NB4 (cell line): ENCODE measurements around the gene AKR1A1.
"Not testable (repeated sequence)": the region's sequence is repeated elsewhere in the genome, so short reads cannot be mapped to it uniquely, and the experiment has no call there.

Source experiments
- DNase-seq: peaks from one replicate; pipeline ENCODE4 v3.0.0; 2010; ENCODE audit warnings: low read depth
- H3K4me3 ChIP-seq: one replicate; pipeline ENCODE4 v1.5.1; 2011; ENCODE audit warnings: mild to moderate bottlenecking, low read depth, low read length, moderate library complexity
- CTCF ChIP-seq: IDR thresholded peaks from one replicate; pipeline ENCODE4 v1.5.1; 2012; ENCODE audit warnings: low read depth, low read length
- MAX ChIP-seq: IDR thresholded peaks from 2 replicates; pipeline ENCODE4 v1.6.1; 2011; ENCODE audit warnings: low read depth, low read length
- MYC ChIP-seq: IDR thresholded peaks from 2 replicates; pipeline ENCODE4 v1.6.1; 2011; ENCODE audit warnings: low read depth, low read length
- POLR2A ChIP-seq: IDR thresholded peaks from 2 replicates; pipeline ENCODE4 v1.6.1; 2011; ENCODE audit warnings: mild to moderate bottlenecking; ENCODE audit not compliant: insufficient read length; ENCODE audit errors: extremely low read depth

Gene AKR1A1

GRCh38 chr1:45516465-45516864 is 34.2 kb upstream of the AKR1A1 start:
- no peak for TF ChIP-seq MYC
- TF ChIP-seq MAX = no peak
- no peak for TF ChIP-seq CTCF
- no peak for TF ChIP-seq POLR2A
- no peak for DNase-seq
- no peak overlapping the region for H3K4me3 ChIP-seq

- not testable (repeated sequence) for DNase-seq, H3K4me3 ChIP-seq
Measured at GRCh38 chr1:45518366-45518765, 32.3 kb upstream of the AKR1A1 start.

GRCh38 chr1:45518910-45519309 is 31.7 kb upstream of the AKR1A1 start:
- no peak for DNase-seq
- TF ChIP-seq CTCF (no peak), MAX (no peak), MYC (no peak), POLR2A (no peak)
- no peak overlapping the region for H3K4me3 ChIP-seq

- H3K4me3 ChIP-seq = peak overlapping the region; percentile 98
- DNase-seq = not testable (repeated sequence)
Measured at GRCh38 chr1:45519774-45520173, 30.9 kb upstream of the AKR1A1 start.

- TF ChIP-seq POLR2A (peak; percentile 100), MYC (peak; percentile 91), CTCF (no peak), MAX (peak; percentile 80)
- peak within 1 kb of the TSS; percentile 98 for H3K4me3 ChIP-seq
Measured at GRCh38 chr1:45521413-45522323, 29.0 kb upstream of the AKR1A1 start, which contains the start of gene PRDX1. Gene PRDX1 (minus strand): TSS chr1:45521884. CDS start chr1:45519043, 2,841 bp downstream.

GRCh38 chr1:45522324-45523104 is 28.1 kb upstream of the AKR1A1 start:
- TF ChIP-seq POLR2A (no peak), MYC (no peak), MAX (no peak), CTCF (no peak)
- peak overlapping the region; percentile 65 for H3K4me3 ChIP-seq
- no peak for DNase-seq

More at GRCh38 chr1:45521413-45522323, 29.0 kb upstream of the AKR1A1 start, which contains the start of gene PRDX1:
- DNase-seq = peak; percentile 97

- not testable (repeated sequence) for H3K4me3 ChIP-seq
Measured at GRCh38 chr1:45523516-45523915, 27.1 kb upstream of the AKR1A1 start.

GRCh38 chr1:45523975-45524374 is 26.7 kb upstream of the AKR1A1 start:
- H3K4me3 ChIP-seq, DNase-seq: not testable (repeated sequence)

More at GRCh38 chr1:45523516-45523915, 27.1 kb upstream of the AKR1A1 start:
- DNase-seq = not testable (repeated sequence)
